ENCODE measurements around the gene MTMR1. TPM values are rescaled to one million over a fixed set of nuclear protein-coding genes. Genes with fewer than 3 reads are reported as not detected.

Gene MTMR1
- total RNA-seq = 10 to 100 TPM; 25.5 to 36.0 TPM

DNA sequence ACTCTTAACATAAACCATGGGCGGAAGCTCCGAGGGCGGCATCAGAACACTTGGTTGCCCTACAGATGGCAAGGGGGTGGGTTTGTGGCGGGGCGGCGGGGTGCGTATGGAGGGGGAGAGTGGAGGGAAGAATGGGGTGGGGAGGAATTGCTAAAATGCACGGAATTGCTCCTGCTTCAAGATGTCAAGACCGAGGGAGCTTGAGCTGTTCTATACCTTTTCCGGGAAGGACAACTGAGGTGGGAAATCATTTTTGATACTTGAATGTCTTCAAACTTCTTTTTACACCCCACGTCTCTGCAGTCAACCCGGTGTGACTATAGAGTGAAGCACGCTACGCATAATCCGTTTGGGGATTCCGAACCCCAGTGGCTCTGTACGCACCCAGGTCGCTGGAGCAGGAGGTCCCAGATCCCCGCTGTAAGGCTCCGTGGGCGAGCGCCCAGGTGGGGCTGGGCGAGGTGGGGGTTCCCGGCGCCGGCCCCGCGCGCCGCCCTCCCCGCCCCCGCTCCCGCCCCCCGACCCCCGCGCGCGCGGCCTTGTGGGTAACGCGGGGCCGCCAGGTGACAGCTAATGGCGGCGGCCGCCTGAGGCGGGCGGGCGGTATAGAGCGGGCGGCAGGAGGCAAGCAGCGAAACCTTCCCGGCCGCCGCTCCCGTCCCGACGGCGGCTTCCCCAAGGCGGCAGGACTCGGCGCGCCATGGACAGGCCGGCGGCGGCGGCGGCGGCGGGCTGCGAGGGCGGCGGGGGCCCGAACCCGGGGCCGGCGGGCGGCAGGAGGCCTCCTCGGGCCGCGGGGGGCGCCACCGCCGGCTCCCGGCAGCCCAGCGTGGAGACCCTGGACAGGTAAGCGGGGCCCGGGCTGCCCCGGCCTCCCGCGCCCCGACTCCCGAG, at the start of gene MTMR1:
TSS of gene MTMR1 (plus strand) at position 566 of the 894 bp plus-strand sequence. CDS start at position 701, 135 bp downstream.
- peak within 1 kb of the TSS; percentile 91 for H3K4me3 Mint-ChIP-seq
- no peaks in the 10 kb centered on the region for H3K27me3 Mint-ChIP-seq
- peaks cover 34% of the 10 kb centered on the region for H3K36me3 Mint-ChIP-seq (ENCODE audit: low read depth)
- no peaks in the 10 kb centered on the region for H3K9me3 Mint-ChIP-seq
- peaks cover 24% of the 10 kb centered on the region for H3K4me1 Mint-ChIP-seq
- ATAC-seq (replicated peaks) = peak; percentile 5
- peak within 1 kb of the TSS; percentile 97 for H3K27ac Mint-ChIP-seq

DNA sequence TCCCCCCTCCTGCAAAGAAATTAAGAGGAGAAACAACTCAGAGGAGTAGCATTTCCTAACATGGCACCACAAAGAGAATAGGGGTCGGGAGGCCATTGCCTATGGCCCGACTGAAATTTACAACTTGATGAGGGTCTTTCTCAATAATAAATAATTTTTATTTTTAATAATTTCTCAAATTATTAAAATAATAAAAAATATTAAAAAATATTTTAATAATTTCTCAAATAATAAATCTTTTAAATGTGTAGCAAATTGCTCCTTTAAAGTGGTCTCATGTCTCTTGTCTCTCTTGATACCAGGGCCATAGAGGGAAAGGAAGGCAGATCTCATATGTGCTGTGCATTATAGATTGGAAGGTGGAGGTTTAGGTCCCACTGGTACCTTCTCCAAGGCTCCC, 49.2 kb upstream of the MTMR1 start:
- H3K4me3 Mint-ChIP-seq = no peak overlapping the region
- no peaks in the 10 kb centered on the region for H3K27me3 Mint-ChIP-seq
- no peak for ATAC-seq (replicated peaks)
- H3K36me3 Mint-ChIP-seq (ENCODE audit: low read depth) = peaks cover 83% of the 10 kb centered on the region
- H3K27ac Mint-ChIP-seq = no peak overlapping the region
- peaks cover 4% of the 10 kb centered on the region for H3K4me1 Mint-ChIP-seq
- H3K9me3 Mint-ChIP-seq = no peaks in the 10 kb centered on the region

DNA sequence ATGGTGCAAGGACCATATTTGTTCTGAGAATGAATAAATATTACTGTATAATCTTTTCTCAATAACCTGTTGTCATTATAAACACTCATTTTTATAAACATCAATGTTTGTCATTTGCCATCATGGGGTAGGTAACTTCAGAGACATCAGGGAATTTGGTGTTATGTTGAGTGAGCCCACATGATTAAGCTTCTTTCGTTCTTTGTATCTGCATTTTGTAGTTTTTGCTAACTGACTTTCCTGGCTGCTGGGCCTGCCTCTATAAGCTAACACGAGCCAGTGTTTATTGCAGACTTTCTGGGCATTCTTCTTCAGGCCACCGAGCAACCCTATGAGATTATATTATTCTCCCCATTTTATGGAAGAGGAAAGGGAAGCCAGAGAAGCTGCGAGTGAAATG, 48.8 kb upstream of the MTMR1 start:
- Mint-ChIP-seq H3K4me3 (no peak overlapping the region), H3K4me1 (peaks cover 4% of the 10 kb centered on the region), H3K36me3 (ENCODE audit: low read depth) (peaks cover 83% of the 10 kb centered on the region), H3K27me3 (no peaks in the 10 kb centered on the region), H3K9me3 (no peaks in the 10 kb centered on the region), H3K27ac (no peak overlapping the region)
- ATAC-seq (replicated peaks) = no peak

DNA sequence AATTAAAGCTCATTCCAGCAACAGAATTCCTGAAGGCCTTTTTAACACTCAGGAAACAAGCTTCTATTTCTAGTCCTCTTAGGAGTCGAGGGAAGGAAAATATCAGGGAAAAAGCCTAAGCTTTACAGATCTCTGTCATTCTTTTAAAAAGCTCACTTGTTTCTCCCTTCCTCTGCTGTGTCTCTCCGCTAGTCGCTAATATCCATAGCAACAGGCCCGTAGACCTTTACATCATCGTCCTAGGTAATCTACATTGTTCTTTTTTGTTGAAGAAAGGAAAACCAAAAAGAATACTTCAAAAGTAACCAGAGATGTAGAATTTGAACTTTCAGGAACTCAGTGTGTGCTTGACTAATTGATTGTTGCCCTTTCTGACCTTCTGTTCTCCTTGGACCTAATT, 45.9 kb upstream of the MTMR1 start:
- Mint-ChIP-seq H3K9me3 (no peaks in the 10 kb centered on the region), H3K4me1 (peaks cover 4% of the 10 kb centered on the region), H3K27me3 (no peaks in the 10 kb centered on the region), H3K4me3 (no peak overlapping the region), H3K27ac (no peak overlapping the region), H3K36me3 (ENCODE audit: low read depth) (peaks cover 81% of the 10 kb centered on the region)
- no peak for ATAC-seq (replicated peaks)

DNA sequence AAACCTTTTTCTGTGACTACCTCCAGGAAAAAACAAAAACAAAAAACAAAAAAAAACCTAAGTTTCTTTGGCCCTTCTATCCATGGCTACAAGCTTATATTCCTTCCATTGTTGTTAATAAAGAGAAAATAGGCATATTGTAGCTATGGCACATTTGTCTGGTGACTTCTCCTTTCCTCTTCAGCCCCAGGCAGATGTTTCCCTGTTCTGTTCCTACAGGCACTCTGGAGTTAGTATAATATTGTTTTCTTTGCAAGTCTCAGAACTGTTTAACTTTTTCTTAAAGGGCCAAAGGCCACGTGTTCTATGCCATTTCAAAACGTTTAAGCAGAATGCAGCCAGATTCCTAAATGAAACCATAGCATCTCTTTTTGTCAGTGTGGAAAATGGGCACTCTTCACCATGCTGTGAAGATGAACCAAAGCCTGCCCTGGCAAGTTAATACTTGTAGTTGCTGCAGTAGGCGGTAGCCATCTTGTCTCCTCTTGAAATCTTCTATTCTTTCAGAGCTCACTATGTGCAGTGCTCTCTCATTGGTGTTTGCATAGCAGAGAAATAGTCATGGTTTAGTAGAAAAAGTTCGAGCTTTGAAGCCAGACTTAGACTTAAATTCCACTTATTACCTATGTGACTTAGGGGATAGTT, 44.8 kb upstream of the MTMR1 start:
- H3K27me3 Mint-ChIP-seq = no peaks in the 10 kb centered on the region
- peaks cover 4% of the 10 kb centered on the region for H3K4me1 Mint-ChIP-seq
- no peaks in the 10 kb centered on the region for H3K9me3 Mint-ChIP-seq
- no peak for ATAC-seq (replicated peaks)
- no peak overlapping the region for H3K4me3 Mint-ChIP-seq
- peaks cover 77% of the 10 kb centered on the region for H3K36me3 Mint-ChIP-seq (ENCODE audit: low read depth)
- H3K27ac Mint-ChIP-seq = peak overlapping the region; percentile 74

DNA sequence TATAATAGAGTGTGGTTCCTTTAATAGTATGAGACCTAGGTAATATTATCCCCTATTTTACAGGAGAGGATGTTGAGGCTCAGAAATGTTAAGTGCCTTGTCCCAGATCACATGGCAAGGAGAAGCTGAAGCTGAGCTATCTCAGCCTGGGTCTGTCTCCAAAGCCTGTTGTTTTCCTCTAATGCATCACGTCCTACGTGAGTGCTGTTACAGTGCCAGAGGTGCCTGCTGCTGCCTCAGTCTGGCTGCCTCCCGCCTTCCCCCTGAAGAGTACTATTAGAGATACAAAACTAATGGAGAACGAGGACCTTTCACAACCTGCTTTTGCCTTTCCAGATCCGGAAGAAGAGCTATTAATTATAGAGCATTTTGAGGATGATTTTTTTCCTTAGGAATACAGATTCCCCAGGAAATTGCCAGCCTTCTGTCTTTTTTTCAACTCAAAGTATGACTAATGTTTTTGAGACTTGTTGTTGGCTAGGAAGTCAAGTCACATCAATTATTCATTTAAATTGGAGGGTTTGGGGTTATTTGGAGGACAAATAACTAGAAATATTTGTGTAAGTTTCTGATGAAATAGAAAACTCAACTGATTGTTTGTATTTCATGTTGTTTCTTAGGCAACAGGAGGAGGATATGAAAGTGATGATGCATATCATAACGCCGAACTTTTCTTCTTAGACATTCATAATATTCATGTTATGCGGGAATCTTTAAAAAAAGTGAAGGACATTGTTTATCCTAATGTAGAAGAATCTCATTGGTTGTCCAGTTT, 43.9 kb upstream of the MTMR1 start:
- Mint-ChIP-seq H3K27ac (peak overlapping the region; percentile 74), H3K36me3 (ENCODE audit: low read depth) (peaks cover 69% of the 10 kb centered on the region), H3K9me3 (no peaks in the 10 kb centered on the region), H3K4me3 (no peak overlapping the region), H3K4me1 (peaks cover 4% of the 10 kb centered on the region), H3K27me3 (no peaks in the 10 kb centered on the region)
- ATAC-seq (replicated peaks) = peak; percentile 19

DNA sequence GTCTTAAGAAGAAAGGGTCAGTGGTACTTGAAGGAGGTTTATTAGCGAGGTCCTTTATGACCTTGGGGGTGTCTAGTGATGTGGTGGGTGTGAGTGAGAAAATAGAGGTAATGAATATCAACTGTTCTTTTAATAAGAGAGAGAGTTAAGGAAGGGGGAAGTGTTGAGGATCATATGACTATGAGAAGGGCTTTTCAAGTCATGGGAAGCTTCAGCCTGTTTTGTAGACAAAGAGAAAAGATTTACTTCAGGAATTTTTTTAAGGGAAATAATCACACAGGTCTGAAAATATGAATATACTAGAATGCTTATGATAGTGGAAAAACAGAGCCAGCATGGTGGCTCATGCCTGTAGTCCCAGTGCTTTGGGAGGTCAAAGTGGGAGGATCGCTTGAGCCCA, 41.3 kb upstream of the MTMR1 start:
- no peaks in the 10 kb centered on the region for H3K4me1 Mint-ChIP-seq
- H3K4me3 Mint-ChIP-seq = no peak overlapping the region
- peaks cover 68% of the 10 kb centered on the region for H3K36me3 Mint-ChIP-seq (ENCODE audit: low read depth)
- H3K27me3 Mint-ChIP-seq = no peaks in the 10 kb centered on the region
- no peak for ATAC-seq (replicated peaks)
- H3K27ac Mint-ChIP-seq = peak overlapping the region; percentile 20
- H3K9me3 Mint-ChIP-seq = no peaks in the 10 kb centered on the region

DNA sequence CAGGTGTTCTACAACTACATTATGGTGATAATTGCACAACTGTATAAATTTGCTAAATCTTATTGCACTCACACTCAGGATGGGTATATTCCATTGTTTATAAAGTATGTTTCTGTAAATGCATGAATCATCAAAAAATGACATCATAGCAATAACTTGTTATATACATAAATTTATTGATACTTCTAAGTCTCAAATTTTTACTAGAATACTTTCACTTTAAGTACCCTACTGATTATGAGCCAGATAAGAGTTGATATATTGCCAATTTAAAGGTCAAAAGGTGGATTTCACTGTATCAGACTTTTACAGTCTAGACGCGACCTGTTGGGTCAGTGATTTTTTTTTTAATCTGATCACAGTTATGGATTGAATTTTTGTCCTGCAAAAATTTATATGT, 37.4 kb upstream of the MTMR1 start:
- ATAC-seq (replicated peaks) = no peak
- Mint-ChIP-seq H3K4me1 (no peaks in the 10 kb centered on the region), H3K27ac (no peak overlapping the region), H3K27me3 (no peaks in the 10 kb centered on the region), H3K4me3 (no peak overlapping the region), H3K36me3 (ENCODE audit: low read depth) (peaks cover 57% of the 10 kb centered on the region), H3K9me3 (no peaks in the 10 kb centered on the region)

DNA sequence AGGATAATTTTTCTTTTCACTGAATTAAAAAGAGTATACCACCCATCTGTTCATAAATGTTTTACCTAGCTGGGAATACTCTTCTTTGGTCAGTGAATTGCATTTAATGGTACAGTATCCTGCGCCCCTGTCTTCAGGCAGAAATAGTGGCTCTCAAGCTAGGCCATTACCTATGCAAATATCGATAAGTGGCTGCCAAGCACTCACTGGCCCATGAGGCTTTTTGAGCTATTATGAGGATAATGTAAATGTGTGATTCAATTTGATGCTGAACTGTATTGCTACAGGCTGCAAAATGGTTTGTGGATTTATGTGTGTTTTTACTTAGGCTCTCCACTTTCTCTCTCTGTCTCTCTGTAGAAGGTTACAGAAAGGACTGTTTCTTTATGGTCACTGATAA, 30.1 kb upstream of the MTMR1 start:
- Mint-ChIP-seq H3K36me3 (ENCODE audit: low read depth) (peaks cover 73% of the 10 kb centered on the region), H3K27ac (no peak overlapping the region), H3K4me1 (no peaks in the 10 kb centered on the region), H3K4me3 (no peak overlapping the region), H3K9me3 (no peaks in the 10 kb centered on the region), H3K27me3 (no peaks in the 10 kb centered on the region)
- no peak for ATAC-seq (replicated peaks)

DNA sequence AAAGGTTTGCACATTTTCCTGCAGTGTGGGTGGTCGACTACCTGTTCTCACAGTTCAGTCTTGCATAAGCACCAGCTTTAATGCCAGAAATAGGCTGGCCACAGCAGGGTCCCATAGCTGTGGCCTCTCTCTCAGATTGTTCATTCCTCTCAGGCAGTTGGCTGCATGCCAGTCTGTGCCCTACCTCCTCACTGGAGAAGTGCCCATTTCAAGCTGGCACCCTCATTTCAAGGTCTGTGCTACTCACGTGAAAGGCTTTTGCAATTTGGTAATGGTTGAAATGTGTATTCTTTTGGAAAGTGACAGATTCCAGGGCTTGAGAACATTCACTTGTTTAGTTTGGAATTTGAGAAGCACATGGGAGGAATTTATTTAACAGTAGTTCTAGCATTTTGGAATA, 28.9 kb upstream of the MTMR1 start:
- H3K36me3 Mint-ChIP-seq (ENCODE audit: low read depth) = peaks cover 73% of the 10 kb centered on the region
- no peak overlapping the region for H3K4me3 Mint-ChIP-seq
- H3K27ac Mint-ChIP-seq = no peak overlapping the region
- ATAC-seq (replicated peaks) = no peak
- no peaks in the 10 kb centered on the region for H3K9me3 Mint-ChIP-seq
- no peaks in the 10 kb centered on the region for H3K27me3 Mint-ChIP-seq
- H3K4me1 Mint-ChIP-seq = no peaks in the 10 kb centered on the region

DNA sequence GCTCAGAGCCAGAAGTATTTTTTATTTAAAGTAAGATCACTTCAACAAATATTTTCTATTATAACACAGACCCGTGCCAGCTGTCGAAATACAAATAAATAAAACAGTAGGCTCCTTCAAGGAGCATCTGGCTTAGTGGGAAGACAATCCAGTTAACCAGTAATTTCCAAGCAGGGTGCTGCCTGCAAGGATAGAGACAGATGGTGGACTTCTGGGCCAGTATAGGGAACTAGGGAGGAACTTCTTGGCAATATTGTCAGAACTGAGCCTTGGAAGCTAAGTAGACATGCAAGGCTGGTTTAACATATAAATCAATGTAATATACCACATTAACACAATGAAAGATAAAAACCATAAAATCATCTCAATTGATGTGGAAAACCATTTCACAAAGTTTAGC, 17.0 kb upstream of the MTMR1 start:
- ATAC-seq (replicated peaks) = no peak
- Mint-ChIP-seq H3K9me3 (no peaks in the 10 kb centered on the region), H3K4me3 (no peak overlapping the region), H3K36me3 (ENCODE audit: low read depth) (peaks cover 20% of the 10 kb centered on the region), H3K27me3 (no peaks in the 10 kb centered on the region), H3K4me1 (no peaks in the 10 kb centered on the region), H3K27ac (no peak overlapping the region)

DNA sequence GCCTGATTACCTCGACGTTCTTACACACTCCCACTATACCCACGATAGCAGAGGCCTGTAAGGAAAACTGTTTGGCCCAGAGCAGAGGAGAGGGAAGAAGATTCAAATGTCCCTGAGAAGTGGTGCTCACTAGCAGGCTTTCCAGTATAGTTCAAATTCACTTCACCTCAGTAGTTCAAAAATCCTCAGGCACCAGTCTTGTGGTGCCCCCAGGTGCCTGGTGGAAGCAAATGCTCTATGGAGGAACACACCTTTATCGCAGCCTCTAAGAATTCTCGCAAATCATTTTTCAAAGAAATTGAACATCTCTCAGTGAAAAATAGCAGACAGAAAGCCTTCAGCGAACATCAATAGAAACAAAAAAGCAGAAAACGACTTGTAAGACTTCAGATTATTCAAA, 12.2 kb upstream of the MTMR1 start:
- Mint-ChIP-seq H3K4me3 (no peak overlapping the region), H3K27ac (no peak overlapping the region), H3K9me3 (no peaks in the 10 kb centered on the region), H3K27me3 (no peaks in the 10 kb centered on the region), H3K4me1 (peaks cover 5% of the 10 kb centered on the region), H3K36me3 (ENCODE audit: low read depth) (no peaks in the 10 kb centered on the region)
- ATAC-seq (replicated peaks) = peak; percentile 40

DNA sequence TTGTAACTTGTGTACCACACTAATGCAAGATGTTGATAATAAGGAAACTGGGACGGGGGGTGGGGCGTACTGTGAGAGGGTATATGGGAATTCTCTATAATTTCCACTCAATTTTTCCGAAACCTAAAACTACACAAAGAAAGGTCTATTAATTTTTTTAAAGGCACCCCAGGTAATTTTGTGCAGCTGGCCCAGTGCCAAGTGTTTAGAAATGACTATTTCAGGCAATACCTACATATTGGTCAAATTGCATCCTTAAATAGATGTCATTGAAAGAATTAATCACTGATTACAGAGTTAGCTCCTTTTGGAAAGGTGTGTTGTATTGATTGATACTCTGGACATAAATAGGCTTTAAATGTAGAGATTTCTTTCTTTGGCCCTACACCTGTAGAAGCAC, 10.1 kb upstream of the MTMR1 start:
- Mint-ChIP-seq H3K9me3 (no peaks in the 10 kb centered on the region), H3K27me3 (no peaks in the 10 kb centered on the region), H3K4me1 (peaks cover 5% of the 10 kb centered on the region), H3K36me3 (ENCODE audit: low read depth) (no peaks in the 10 kb centered on the region), H3K4me3 (no peak overlapping the region), H3K27ac (no peak overlapping the region)
- ATAC-seq (replicated peaks) = no peak

DNA sequence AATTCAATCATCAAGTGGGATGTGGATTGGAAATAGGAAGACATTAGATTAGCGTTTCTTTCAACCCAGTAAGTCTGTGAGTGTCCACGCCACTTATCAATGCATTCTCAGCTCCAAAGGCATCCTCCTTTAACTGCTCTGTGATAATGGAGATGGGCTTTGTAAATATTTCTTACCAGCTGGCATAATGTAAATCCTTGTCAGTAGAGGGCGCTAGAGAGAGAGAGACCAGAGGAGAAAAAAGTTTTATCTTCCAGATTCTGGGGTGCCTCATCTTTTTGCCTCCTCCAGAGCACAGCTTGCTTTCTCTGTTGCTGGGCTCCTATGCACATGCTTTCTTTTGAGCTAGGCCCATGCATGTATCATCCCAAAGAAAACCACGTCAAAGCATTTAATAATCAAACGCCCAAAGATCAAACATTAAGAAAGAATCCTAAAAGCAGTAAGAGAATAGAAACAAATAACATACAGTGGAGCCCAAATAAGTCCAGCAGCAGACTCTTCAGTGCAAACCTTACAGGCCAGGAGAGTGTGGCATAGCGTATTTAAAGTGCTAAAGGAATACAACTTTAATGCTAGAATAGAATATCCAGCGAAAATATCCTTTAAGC, 9.6 kb upstream of the MTMR1 start:
- ATAC-seq (replicated peaks) = peak; percentile 48
- Mint-ChIP-seq H3K4me1 (peaks cover 5% of the 10 kb centered on the region), H3K36me3 (ENCODE audit: low read depth) (no peaks in the 10 kb centered on the region), H3K4me3 (no peak overlapping the region), H3K27me3 (no peaks in the 10 kb centered on the region), H3K27ac (peak overlapping the region; percentile 15), H3K9me3 (no peaks in the 10 kb centered on the region)

Data from activated T-helper 17 cell treated with anti-CD3 and anti-CD28 coated beads, Interleukin-2, amount 50 U/mL, for 72 hours (primary cell).